ENCODE data around the gene RGS18.
"Not testable (repeated sequence)": the region's sequence is repeated elsewhere in the genome, so short reads cannot be mapped to it uniquely, and the experiment has no call there.

RGS18 gene, protein sequence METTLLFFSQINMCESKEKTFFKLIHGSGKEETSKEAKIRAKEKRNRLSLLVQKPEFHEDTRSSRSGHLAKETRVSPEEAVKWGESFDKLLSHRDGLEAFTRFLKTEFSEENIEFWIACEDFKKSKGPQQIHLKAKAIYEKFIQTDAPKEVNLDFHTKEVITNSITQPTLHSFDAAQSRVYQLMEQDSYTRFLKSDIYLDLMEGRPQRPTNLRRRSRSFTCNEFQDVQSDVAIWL

GRCh38 chr1:192158181-192158580 is at the start of gene RGS18:
Gene RGS18 (plus strand): TSS chr1:192158462. CDS start chr1:192158638, 176 bp downstream.
- DNase-seq: no peak

GRCh38 chr1:192109576-192109975 is 48.7 kb upstream of the RGS18 start:
- no peak for DNase-seq

GRCh38 chr1:192115000-192115399 is 43.3 kb upstream of the RGS18 start:
- DNase-seq: no peak

DNA sequence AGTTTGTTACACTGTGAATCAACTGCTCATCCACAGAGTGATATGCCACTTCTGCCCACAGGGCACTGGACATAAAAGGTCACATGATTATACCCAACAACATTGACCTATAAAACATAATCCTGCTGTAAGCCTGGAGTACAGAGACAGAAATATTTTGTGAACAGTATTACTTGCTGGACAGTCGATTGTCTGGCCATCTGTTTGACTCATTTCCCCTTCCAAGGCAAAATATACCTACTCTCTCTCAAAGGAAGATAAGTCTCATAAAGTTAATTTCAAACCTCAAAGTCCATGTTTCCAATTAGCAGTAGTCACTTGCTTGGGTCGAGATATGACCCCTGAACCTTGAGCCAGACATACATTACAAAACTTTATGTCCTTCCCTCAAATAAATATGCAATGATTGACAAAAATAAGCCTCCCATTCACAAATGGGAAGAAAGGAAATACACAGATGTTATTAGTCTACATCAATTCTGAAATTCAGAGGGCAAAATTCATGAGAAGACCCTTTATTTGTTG is 39.3 kb upstream of the RGS18 start:
- no peak for DNase-seq

GRCh38 chr1:192119701-192120100 is 38.6 kb upstream of the RGS18 start:
- DNase-seq: no peak

DNA sequence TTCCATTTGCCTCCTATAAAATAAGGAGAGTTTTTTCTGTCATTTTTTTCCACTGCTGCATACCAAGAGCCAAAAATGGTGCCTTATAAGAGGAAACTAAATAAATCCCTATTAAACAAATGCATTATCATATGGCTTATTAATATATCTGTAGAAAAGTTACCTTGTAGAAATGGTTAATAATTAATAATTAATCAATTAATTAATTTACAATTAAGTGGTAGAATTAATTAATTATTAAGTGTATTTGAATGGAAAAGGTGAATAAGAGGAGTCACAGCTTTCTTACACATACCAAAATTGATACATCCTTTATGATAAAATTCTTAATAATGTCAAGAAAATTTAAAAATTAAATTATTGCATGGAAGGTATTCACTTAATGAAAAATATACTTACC is 35.6 kb upstream of the RGS18 start:
- no peak for DNase-seq

GRCh38 chr1:192123212-192123611 is 35.0 kb upstream of the RGS18 start:
- DNase-seq: no peak

- DNase-seq: no peak
Observed at GRCh38 chr1:192126030-192126619, 32.1 kb upstream of the RGS18 start.

- no peak for DNase-seq
Observed at GRCh38 chr1:192130175-192130574, 28.1 kb upstream of the RGS18 start.

- DNase-seq: not testable (repeated sequence)
Observed at GRCh38 chr1:192130865-192131264, 27.4 kb upstream of the RGS18 start.

GRCh38 chr1:192131914-192132313 is 26.3 kb upstream of the RGS18 start:
- no peak for DNase-seq

GRCh38 chr1:192133350-192133926 is 24.8 kb upstream of the RGS18 start:
- DNase-seq: no peak

DNA sequence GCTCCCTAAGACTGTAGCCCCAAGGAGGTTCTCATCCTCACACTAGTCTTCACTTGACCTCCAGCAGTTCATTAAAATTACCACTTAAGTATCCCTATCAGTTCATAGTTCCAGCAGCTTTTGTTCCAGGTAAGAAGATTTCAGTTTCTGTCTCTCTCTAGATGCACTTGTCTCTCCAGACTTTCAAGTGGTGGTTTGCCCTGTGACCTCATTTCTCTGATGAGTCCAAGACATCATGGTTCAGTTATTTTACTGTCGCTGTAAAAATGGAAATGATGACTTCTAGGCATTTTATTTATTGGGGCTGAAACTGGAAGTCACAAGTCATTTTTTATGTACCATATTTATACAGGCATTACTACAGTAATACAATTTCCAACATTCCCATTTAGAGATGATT is 17.9 kb upstream of the RGS18 start:
- DNase-seq: no peak

DNA sequence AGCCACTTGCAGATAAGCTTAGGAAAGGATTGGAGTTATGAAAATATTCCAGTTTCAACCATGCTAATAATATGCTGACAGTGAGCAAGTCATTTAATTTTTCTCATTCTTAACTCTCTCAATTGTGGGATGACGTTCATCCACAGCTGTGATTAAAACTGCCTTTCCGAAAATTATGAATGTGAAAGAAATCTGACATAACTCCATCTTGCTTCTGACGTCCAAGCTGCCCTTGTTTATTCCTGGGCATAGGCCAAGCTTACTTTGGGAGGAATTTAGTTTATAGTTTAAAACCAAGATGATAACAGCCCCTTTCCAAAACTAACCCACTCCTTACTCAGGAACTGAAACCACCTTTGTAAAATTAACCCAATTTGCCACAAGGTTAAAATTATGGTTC is 11.0 kb upstream of the RGS18 start:
- no peak for DNase-seq

- no peak for DNase-seq
Observed at GRCh38 chr1:192147696-192148095, 10.6 kb upstream of the RGS18 start.

- no peak for DNase-seq
Observed at GRCh38 chr1:192151176-192151575, 7.1 kb upstream of the RGS18 start.

DNA sequence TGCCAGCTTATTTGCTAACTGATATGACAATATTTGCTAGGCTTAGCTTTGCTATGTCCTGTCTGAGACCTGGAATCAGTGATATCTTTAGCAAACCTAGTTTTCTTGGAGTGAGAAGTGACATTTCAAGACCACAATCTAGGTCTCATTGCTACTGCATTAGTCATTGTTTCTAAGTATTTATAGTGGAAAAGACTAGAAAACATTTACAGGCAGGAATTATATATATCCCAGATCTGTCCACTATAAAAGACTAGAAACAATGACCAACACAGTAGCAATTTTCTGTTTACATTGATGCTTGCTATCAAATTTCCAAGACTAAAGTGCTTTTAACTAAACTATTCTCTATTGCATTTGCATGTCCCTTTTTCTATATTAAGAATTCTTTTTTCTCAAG is 5.0 kb upstream of the RGS18 start:
- no peak for DNase-seq

DNA sequence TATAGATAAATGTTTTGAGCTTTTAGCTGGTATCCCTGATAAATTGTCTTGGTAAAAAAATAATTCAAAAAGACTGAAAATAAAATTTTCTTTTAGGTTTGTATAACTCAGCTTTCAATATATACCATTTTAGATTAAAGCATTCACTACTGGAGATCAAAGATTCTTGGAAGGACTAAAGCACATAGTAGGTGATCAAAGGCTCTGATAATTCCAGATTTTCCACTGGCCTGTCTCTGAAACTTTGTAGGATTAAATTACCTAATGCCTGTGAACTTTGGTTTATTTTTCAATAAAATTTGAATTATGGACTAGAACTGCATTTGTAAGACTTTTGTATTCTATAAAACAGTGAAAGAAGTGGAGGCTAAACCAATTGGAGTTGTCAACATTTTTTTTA is 1.2 kb upstream of the RGS18 start:
- no peak for DNase-seq

DNA sequence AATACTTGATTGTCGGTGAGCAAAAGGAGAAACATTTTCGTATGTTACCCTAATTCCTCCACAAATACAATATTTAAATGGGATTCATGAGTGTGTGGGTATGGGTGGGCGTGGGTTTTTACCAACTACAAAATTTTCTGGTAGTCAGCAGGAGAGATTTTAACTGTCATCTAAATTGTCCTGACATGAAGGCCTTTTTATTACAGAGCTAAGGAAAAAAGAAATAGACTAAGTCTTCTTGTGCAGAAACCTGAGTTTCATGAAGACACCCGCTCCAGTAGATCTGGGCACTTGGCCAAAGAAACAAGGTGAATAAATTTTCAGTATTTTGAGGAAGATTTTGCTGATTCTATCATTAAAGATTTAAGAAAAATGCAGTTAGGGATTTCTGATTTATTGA is 752 bp downstream of the RGS18 start:
- DNase-seq: no peak

GRCh38 chr1:192159781-192160180 is 1.5 kb downstream of the RGS18 start:
- DNase-seq: no peak

GRCh38 chr1:192160196-192160595 is 1.9 kb downstream of the RGS18 start:
- no peak for DNase-seq

DNA sequence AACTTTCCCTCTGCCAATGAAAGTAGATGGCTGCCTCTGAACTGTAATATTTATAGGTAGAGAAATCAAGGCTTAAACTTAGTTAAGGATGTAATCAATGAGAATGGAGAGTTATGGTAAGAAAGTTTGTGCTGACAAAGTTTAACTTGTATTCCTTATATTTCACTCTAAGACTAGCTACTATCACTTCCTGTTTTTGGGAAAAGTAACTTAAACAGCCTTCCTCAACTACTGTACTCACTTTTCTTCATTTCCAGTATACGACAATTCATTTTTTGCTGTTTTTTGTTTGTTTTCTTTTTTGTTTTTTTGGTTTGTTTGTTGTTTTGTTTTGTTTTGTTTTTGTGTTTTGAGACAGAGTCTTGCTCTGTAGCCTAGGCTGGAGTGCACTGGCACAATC is 3.7 kb downstream of the RGS18 start:
- DNase-seq: no peak

DNA sequence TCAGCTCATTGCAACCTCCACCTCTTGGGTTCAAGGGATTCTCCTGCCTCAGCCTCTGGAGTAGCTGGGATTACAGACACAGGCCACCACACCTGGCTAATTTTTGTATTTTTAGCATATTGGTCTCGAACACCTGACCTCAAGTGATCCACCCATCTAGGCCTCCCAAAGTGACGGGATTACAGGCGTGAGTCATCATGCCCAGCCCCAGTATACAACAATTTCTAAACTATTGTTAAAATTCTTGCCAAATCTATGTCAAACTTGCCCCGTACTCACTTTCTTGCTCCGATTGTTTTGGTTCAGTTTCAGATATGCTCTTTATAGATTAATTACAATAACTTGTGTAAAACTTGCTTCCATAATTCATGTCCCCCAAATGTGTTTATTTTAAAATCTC is 4.1 kb downstream of the RGS18 start:
- DNase-seq: no peak

DNA sequence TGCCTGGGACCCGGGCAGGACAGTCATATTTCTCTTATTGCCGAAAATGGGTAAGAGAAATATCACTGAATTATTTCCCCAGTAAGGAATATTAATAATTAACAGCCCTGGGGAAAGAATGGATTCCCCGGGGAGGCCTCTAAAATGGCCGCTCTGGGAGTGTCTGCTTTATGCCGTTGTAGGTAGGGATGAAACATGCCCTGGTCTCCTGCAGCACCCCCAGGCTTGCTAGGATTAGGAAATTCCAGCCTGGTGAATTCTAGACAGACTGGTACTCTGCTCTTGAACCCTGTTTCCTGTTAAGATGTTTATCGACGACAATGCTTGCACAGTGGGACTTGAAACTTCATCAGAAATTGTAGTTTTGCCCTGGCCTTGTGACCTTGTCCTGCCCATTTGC is 6.7 kb downstream of the RGS18 start:
- not testable (repeated sequence) for DNase-seq

GRCh38 chr1:192167011-192167410 is 8.7 kb downstream of the RGS18 start:
- no peak for DNase-seq
